ENCODE measurements around the gene PLCH1. TPM values are rescaled to one million over a fixed set of nuclear protein-coding genes. Genes with fewer than 3 reads are reported as not detected.

PLCH1 gene
- total RNA-seq, 6 experiments from 2014 or later: 0.07 to 0.25 (median 0.17) TPM

- Histone ChIP-seq H3K36me3 (no peaks in the 10 kb centered on the region), H3K4me3 (no peak overlapping the region), H3K4me1 (no peaks in the 10 kb centered on the region), H3K27ac (no peak overlapping the region), H3K27me3 (no peaks in the 10 kb centered on the region), H3K9me3 (no peaks in the 10 kb centered on the region)
- TF ChIP-seq CTCF (IDR thresholded peaks at IDR 0.05): no peak
- no peak for TF ChIP-seq POLR2A (IDR thresholded peaks at IDR 0.05)
- ATAC-seq: no peak
- no peak for DNase-seq
- WGBS (ENCODE audit: insufficient coverage, low coverage, low lambda C conversion rate, missing lambda C conversion rate): 100% methylated on average over 1 of the region's 1 CpG
- intact Hi-C loops (cut with DNase I): no loop called here
Measured at GRCh38 chr3:155772801-155773200, 27.9 kb upstream of the PLCH1 start.

GRCh38 chr3:155771126-155771525, 26.3 kb upstream of the PLCH1 start:
- Histone ChIP-seq H3K27me3 (no peaks in the 10 kb centered on the region), H3K27ac (no peak overlapping the region), H3K4me3 (no peak overlapping the region), H3K4me1 (no peaks in the 10 kb centered on the region), H3K9me3 (no peaks in the 10 kb centered on the region), H3K36me3 (no peaks in the 10 kb centered on the region)
- no peak for TF ChIP-seq POLR2A (IDR thresholded peaks at IDR 0.05)
- TF ChIP-seq CTCF (IDR thresholded peaks at IDR 0.05): no peak
- ATAC-seq (no peak), DNase-seq (no peak)
- 84% methylated on average over 4 of the region's 6 CpGs for WGBS (ENCODE audit: insufficient coverage, low coverage, low lambda C conversion rate, missing lambda C conversion rate)
- intact Hi-C loops (cut with DNase I): no loop called here

- WGBS (ENCODE audit: insufficient coverage, low coverage, low lambda C conversion rate, missing lambda C conversion rate): 70% methylated on average over 1 of the region's 1 CpG
- Histone ChIP-seq H3K4me3 (no peak overlapping the region), H3K36me3 (no peaks in the 10 kb centered on the region), H3K4me1 (no peaks in the 10 kb centered on the region), H3K9me3 (no peaks in the 10 kb centered on the region), H3K27ac (no peak overlapping the region), H3K27me3 (no peaks in the 10 kb centered on the region)
- TF ChIP-seq POLR2A (IDR thresholded peaks at IDR 0.05): no peak
- no peak for TF ChIP-seq CTCF (IDR thresholded peaks at IDR 0.05)
- ATAC-seq (no peak), DNase-seq (no peak)
- intact Hi-C loops (cut with DNase I): no loop called here
Measured at GRCh38 chr3:155766206-155766605, 21.3 kb upstream of the PLCH1 start.

GRCh38 chr3:155763870-155764463, 19.1 kb upstream of the PLCH1 start:
- no peak overlapping the region for H3K27ac ChIP-seq
- ATAC-seq (no peak), DNase-seq (no peak)
- H3K27me3 ChIP-seq: no peaks in the 10 kb centered on the region
- intact Hi-C loops (cut with DNase I): no loop called here
- 81% methylated on average over 3 of the region's 3 CpGs for WGBS (ENCODE audit: insufficient coverage, low coverage, low lambda C conversion rate, missing lambda C conversion rate)
- H3K4me1 ChIP-seq: no peaks in the 10 kb centered on the region
- H3K4me3 ChIP-seq: no peak overlapping the region
- H3K36me3 ChIP-seq: no peaks in the 10 kb centered on the region
- H3K9me3 ChIP-seq: no peaks in the 10 kb centered on the region
- TF ChIP-seq POLR2A (IDR thresholded peaks at IDR 0.05) (no peak), CTCF (IDR thresholded peaks at IDR 0.05) (no peak)

GRCh38 chr3:155760653-155761052, 15.8 kb upstream of the PLCH1 start:
- Histone ChIP-seq H3K9me3 (no peaks in the 10 kb centered on the region), H3K4me1 (no peaks in the 10 kb centered on the region), H3K27me3 (no peaks in the 10 kb centered on the region), H3K36me3 (no peaks in the 10 kb centered on the region), H3K27ac (no peak overlapping the region), H3K4me3 (no peak overlapping the region)
- WGBS (ENCODE audit: insufficient coverage, low coverage, low lambda C conversion rate, missing lambda C conversion rate): 85% methylated on average over 4 of the region's 4 CpGs
- no peak for ATAC-seq
- intact Hi-C loops (cut with DNase I): no loop called here
- TF ChIP-seq CTCF (IDR thresholded peaks at IDR 0.05) (no peak), POLR2A (IDR thresholded peaks at IDR 0.05) (no peak)
- no peak for DNase-seq

Data from right lobe of liver (tissue), 6 donors.